Astrocyte (in vitro differentiated cells and primary cell): Measurements from ENCODE around the gene FA2H. TPM values are rescaled to one million over a fixed set of nuclear protein-coding genes. Genes with fewer than 3 reads are reported as not detected.

Experiments used
- DNase-seq: peaks from one replicate; pipeline ENCODE4 v3.0.0-alpha.2; 2010; ENCODE audit warnings: low read depth
- FAIRE-seq: peaks from 2 replicates; lab custom pipeline; 2011; peaks lifted over from hg19 to GRCh38; lab: Jason Lieb, UNC
- H2AFZ ChIP-seq: 2 replicates; pipeline ENCODE4 v1.6.0; 2012; ENCODE audit warnings: low read depth, low read length, inconsistent platforms
- H3K27ac ChIP-seq: 2 replicates; pipeline ENCODE4 v1.5.1; 2011; ENCODE audit warnings: low read depth, low read length, inconsistent platforms
- H3K27me3 ChIP-seq: 2 replicates; pipeline ENCODE4 v1.6.0; 2011; ENCODE audit warnings: low read length, inconsistent platforms; ENCODE audit not compliant: insufficient read depth
- H3K36me3 ChIP-seq: 2 replicates; pipeline ENCODE4 v1.5.1; 2011; ENCODE audit warnings: low read length, inconsistent platforms; ENCODE audit not compliant: insufficient read depth
- H3K4me1 ChIP-seq: 2 replicates; pipeline ENCODE4 v1.5.1; 2011; ENCODE audit warnings: low read length, inconsistent platforms; ENCODE audit not compliant: insufficient read depth
- H3K4me2 ChIP-seq: 2 replicates; pipeline ENCODE4 v1.6.0; 2012; ENCODE audit warnings: low read length, inconsistent platforms
- H3K4me3 ChIP-seq: 2 replicates; pipeline ENCODE4 v1.5.1; 2011; ENCODE audit warnings: low read depth, mild to moderate bottlenecking, low read length, inconsistent platforms; ENCODE audit not compliant: insufficient read depth
- H3K79me2 ChIP-seq: 2 replicates; pipeline ENCODE4 v1.6.0; 2012; ENCODE audit warnings: mild to moderate bottlenecking, low read length, inconsistent platforms; ENCODE audit not compliant: insufficient read depth
- H3K9ac ChIP-seq: 2 replicates; pipeline ENCODE4 v1.6.0; 2012; ENCODE audit warnings: mild to moderate bottlenecking, low read length, inconsistent platforms
- H3K9me3 ChIP-seq: 2 replicates; pipeline ENCODE4 v1.5.1; 2012; ENCODE audit warnings: low read depth, mild to moderate bottlenecking, low read length, inconsistent platforms; ENCODE audit not compliant: insufficient read depth
- H4K20me1 ChIP-seq: 2 replicates; pipeline ENCODE4 v1.6.0; 2012; ENCODE audit warnings: low read length, inconsistent platforms; ENCODE audit not compliant: insufficient read depth
- H3K27ac Mint-ChIP-seq: one replicate; pipeline ENCODE4 v1.8.0; 2021; ENCODE audit warnings: mild to moderate bottlenecking, mixed read lengths; ENCODE audit not compliant: unreplicated experiment
- H3K27me3 Mint-ChIP-seq: one replicate; pipeline ENCODE4 v1.8.0; 2021; ENCODE audit warnings: low read depth, mixed read lengths; ENCODE audit not compliant: unreplicated experiment
- H3K36me3 Mint-ChIP-seq: one replicate; pipeline ENCODE4 v1.8.0; 2021; ENCODE audit warnings: low read depth, mixed read lengths; ENCODE audit not compliant: unreplicated experiment
- H3K4me1 Mint-ChIP-seq: one replicate; pipeline ENCODE4 v1.8.0; 2021; ENCODE audit warnings: low read depth, mixed read lengths; ENCODE audit not compliant: unreplicated experiment
- H3K4me3 Mint-ChIP-seq: one replicate; pipeline ENCODE4 v1.8.0; 2021; ENCODE audit warnings: mild to moderate bottlenecking, moderate library complexity, mixed read lengths; ENCODE audit not compliant: unreplicated experiment
- H3K9me3 Mint-ChIP-seq: one replicate; pipeline ENCODE4 v1.8.0; 2021; ENCODE audit warnings: mild to moderate bottlenecking, mixed read lengths; ENCODE audit not compliant: unreplicated experiment
- CTCF ChIP-seq: IDR thresholded peaks from 2 replicates; pipeline ENCODE4 v1.5.1; 2011; ENCODE audit warnings: low read depth, mild to moderate bottlenecking, inconsistent platforms, low read length, moderate library complexity; ENCODE audit not compliant: insufficient read depth
- EZH2 ChIP-seq: IDR thresholded peaks from 2 replicates; pipeline ENCODE4 v1.6.1; 2012; ENCODE audit warnings: mild to moderate bottlenecking, low read length, inconsistent platforms; ENCODE audit not compliant: insufficient read depth
- total RNA-seq: library from RNA; stranded (reverse); gene quantifications from 2 replicates; pipeline ENCODE4 v1.2.1, GENCODE V29; 2021

The FA2H gene
- total RNA-seq, 1 donor from 2014 or later = 0.14 TPM

GRCh38 chr16:74757349-74757748, 17.3 kb downstream of the FA2H start:
- Mint-ChIP-seq H3K27me3 (peaks cover 5% of the 10 kb centered on the region), H3K36me3 (no peaks in the 10 kb centered on the region)

GRCh38 chr16:74756203-74756602, 18.4 kb downstream of the FA2H start:
- Histone ChIP-seq H3K79me2 (no peaks in the 10 kb centered on the region), H3K27me3 (peaks cover 6% of the 10 kb centered on the region), H3K4me3 (no peak overlapping the region), H3K4me1 (peaks cover 4% of the 10 kb centered on the region), H3K9me3 (no peaks in the 10 kb centered on the region), H3K36me3 (no peaks in the 10 kb centered on the region), H3K4me2 (no peak overlapping the region), H3K27ac (no peak overlapping the region), H3K9ac (no peak overlapping the region), H2AFZ (no peak overlapping the region), H4K20me1 (no peaks in the 10 kb centered on the region)
- Mint-ChIP-seq H3K4me3 (no peak overlapping the region), H3K9me3 (no peaks in the 10 kb centered on the region), H3K27me3 (peaks cover 14% of the 10 kb centered on the region), H3K4me1 (peaks cover 5% of the 10 kb centered on the region), H3K36me3 (no peaks in the 10 kb centered on the region), H3K27ac (no peak overlapping the region)
- no peak for DNase-seq
- FAIRE-seq = no peak
- TF ChIP-seq CTCF (no peak), EZH2 (no peak)

More at GRCh38 chr16:74757349-74757748, 17.3 kb downstream of the FA2H start:
- Histone ChIP-seq H3K4me1 (peaks cover 4% of the 10 kb centered on the region), H3K4me2 (no peak overlapping the region), H3K36me3 (no peaks in the 10 kb centered on the region), H4K20me1 (no peaks in the 10 kb centered on the region), H3K9me3 (no peaks in the 10 kb centered on the region), H2AFZ (no peak overlapping the region), H3K27ac (no peak overlapping the region), H3K79me2 (no peaks in the 10 kb centered on the region), H3K27me3 (peaks cover 6% of the 10 kb centered on the region), H3K4me3 (no peak overlapping the region), H3K9ac (no peak overlapping the region)
- DNase-seq (no peak), FAIRE-seq (no peak)
- H3K27ac Mint-ChIP-seq = no peak overlapping the region
- no peaks in the 10 kb centered on the region for H3K9me3 Mint-ChIP-seq
- H3K4me1 Mint-ChIP-seq = peaks cover 8% of the 10 kb centered on the region
- no peak overlapping the region for H3K4me3 Mint-ChIP-seq
- TF ChIP-seq CTCF (no peak), EZH2 (no peak)

- Mint-ChIP-seq H3K4me1 (peaks cover 2% of the 10 kb centered on the region), H3K27ac (no peak overlapping the region), H3K9me3 (no peaks in the 10 kb centered on the region), H3K36me3 (no peaks in the 10 kb centered on the region), H3K4me3 (no peak overlapping the region), H3K27me3 (peaks cover 10% of the 10 kb centered on the region)
- H3K4me1 ChIP-seq = peaks cover 3% of the 10 kb centered on the region
- H3K79me2 ChIP-seq = no peaks in the 10 kb centered on the region
- FAIRE-seq (no peak), DNase-seq (no peak)
- TF ChIP-seq CTCF (no peak), EZH2 (no peak)
- peaks cover 6% of the 10 kb centered on the region for H3K27me3 ChIP-seq
- no peaks in the 10 kb centered on the region for H3K36me3 ChIP-seq
- H2AFZ ChIP-seq = no peak overlapping the region
- H3K27ac ChIP-seq = no peak overlapping the region
- no peaks in the 10 kb centered on the region for H3K9me3 ChIP-seq
- no peak overlapping the region for H3K9ac ChIP-seq
- H3K4me3 ChIP-seq = no peak overlapping the region
- no peak overlapping the region for H3K4me2 ChIP-seq
- no peaks in the 10 kb centered on the region for H4K20me1 ChIP-seq
Observed at GRCh38 chr16:74753180-74753579, 21.4 kb downstream of the FA2H start.
